B cell (primary cell): ENCODE results near the gene FOSB. TPM values are rescaled to one million over a fixed set of nuclear protein-coding genes. Genes with fewer than 3 reads are reported as not detected.
A peak's percentile ranks its signal among the peaks of the same experiment; 100 is the strongest.

ENCODE experiments used
- ATAC-seq: fragments of 200-7000 bp; cut with Tn5 transposase; one replicate; pipeline ENCODE4 v1.10.0; 2021; ENCODE audit warnings: low read depth, mild to moderate bottlenecking, moderate number of reproducible peaks, moderate library complexity
- CTCF ChIA-PET: fragments of 350-600 bp; sonication (Branson Sonifier 250); formaldehyde crosslinking; loops from one replicate; lab custom pipeline; 2021; ENCODE audit warnings: antibody characterized with exemption, inconsistent platforms; lab: Charles Lee
- POLR2A ChIA-PET: fragments of 350-600 bp; sonication (Branson Sonifier 250); formaldehyde crosslinking; loops from one replicate; lab custom pipeline; 2021; ENCODE audit warnings: antibody characterized with exemption; lab: Charles Lee
- DNase-seq: peaks from one replicate; pipeline ENCODE4 v3.0.0; 2013
- H2AFZ ChIP-seq: 2 replicates; pipeline ENCODE4 v1.6.1; 2012; ENCODE audit warnings: mild to moderate bottlenecking, low read depth, low read length; ENCODE audit not compliant: insufficient read depth, poor library complexity, severe bottlenecking
- H3K27ac ChIP-seq, 2 donors: 1 replicate in 1 of 2; 2 replicates in 1 of 2; pipeline ENCODE4 v1.5.1; 2012 to 2013; ENCODE audit warnings: low read length in 2 of 2, mild to moderate bottlenecking in 2 of 2, moderate library complexity in 1 of 2
- H3K27me3 ChIP-seq, 4 experiments: fragments of 200-600 bp in 1 of 4; sonication (generic) in 1 of 4; replicated peaks in 1 of 4; 1 replicate in 2 of 4; 2 replicates in 2 of 4; pipeline versions ENCODE4 v1.6.1 to v1.7.0; 2013 to 2016; ENCODE audit warnings: low read length in 3 of 4, mild to moderate bottlenecking in 2 of 4, mixed read lengths in 1 of 4, moderate library complexity in 1 of 4; ENCODE audit not compliant: insufficient read depth in 4 of 4, control insufficient read depth in 3 of 4; ENCODE audit errors: control extremely low read depth in 1 of 4
- H3K36me3 ChIP-seq, 2 experiments: replicated peaks in 1 of 2; 1 replicate in 1 of 2; 2 replicates in 1 of 2; pipeline versions ENCODE4 v1.6.1 to v1.7.1; 2013; ENCODE audit warnings: low read length in 1 of 2; ENCODE audit not compliant: insufficient read depth in 2 of 2, control insufficient read depth in 1 of 2; ENCODE audit errors: control extremely low read depth in 1 of 2, extremely low read depth in 1 of 2
- H3K4me1 ChIP-seq, 2 donors: fragments of 200-600 bp in 1 of 2; sonication (generic) in 1 of 2; 1 replicate in 1 of 2; 2 replicates in 1 of 2; pipeline versions ENCODE4 v1.5.1 to v1.6.1; 2013 to 2017; ENCODE audit warnings: low read length in 2 of 2; ENCODE audit not compliant: control insufficient read depth in 2 of 2, insufficient read depth in 2 of 2
- H3K4me2 ChIP-seq: replicated peaks from 2 replicates; pipeline ENCODE3; 2012; ENCODE audit warnings: mild to moderate bottlenecking, low read depth, low read length; ENCODE audit not compliant: poor library complexity, severe bottlenecking
- H3K4me3 ChIP-seq, 5 experiments: fragments of 200-600 bp in 1 of 5; sonication (generic) in 1 of 5; 1 replicate in 3 of 5; 2 replicates in 2 of 5; pipeline versions ENCODE4 v1.5.1 to v1.7.0; 2011 to 2016; ENCODE audit warnings: low read length in 4 of 5, mild to moderate bottlenecking in 4 of 5, low read depth in 2 of 5, control low read depth in 1 of 5, moderate library complexity in 1 of 5; ENCODE audit not compliant: insufficient read depth in 1 of 5; ENCODE audit errors: control extremely low read depth in 1 of 5, extremely low read depth in 1 of 5
- H3K79me2 ChIP-seq: fragments of 200-600 bp; sonication (generic); one replicate; pipeline ENCODE4 v1.6.0; 2016; ENCODE audit warnings: low read length; ENCODE audit not compliant: control insufficient read depth, insufficient read depth
- H3K9ac ChIP-seq: fragments of 200-600 bp; sonication (generic); 2 replicates; pipeline ENCODE4 v1.6.1; 2017; ENCODE audit warnings: mild to moderate bottlenecking, low read length, moderate library complexity
- H3K9me3 ChIP-seq, 3 donors: one replicate each; pipeline versions ENCODE4 v1.6.1 to v1.7.1; 2013; ENCODE audit warnings: low read length in 2 of 3; ENCODE audit not compliant: control insufficient read depth in 2 of 3, insufficient read depth in 1 of 3; ENCODE audit errors: control extremely low read depth in 1 of 3
- H4K20me1 ChIP-seq: 2 replicates; pipeline ENCODE4 v1.6.0; 2012; ENCODE audit warnings: mild to moderate bottlenecking, low read length; ENCODE audit not compliant: insufficient read depth, control insufficient read depth, poor library complexity, severe bottlenecking
- H3K27ac Mint-ChIP-seq: one replicate; pipeline ENCODE4 v1.8.0; 2021; ENCODE audit warnings: mixed read lengths
- H3K27me3 Mint-ChIP-seq: one replicate; pipeline ENCODE4 v1.8.0; 2021; ENCODE audit warnings: mixed read lengths
- H3K4me1 Mint-ChIP-seq: one replicate; pipeline ENCODE4 v1.8.0; 2021; ENCODE audit warnings: mixed read lengths
- H3K4me3 Mint-ChIP-seq: one replicate; pipeline ENCODE4 v1.8.0; 2021; ENCODE audit warnings: mixed read lengths
- H3K9me3 Mint-ChIP-seq: one replicate; pipeline ENCODE4 v1.8.0; 2022; ENCODE audit warnings: mixed read lengths; ENCODE audit not compliant: insufficient read depth
- EZH2 ChIP-seq: IDR thresholded peaks from 2 replicates; pipeline ENCODE4 v1.6.1; 2012; ENCODE audit warnings: borderline replicate concordance, low read depth, mild to moderate bottlenecking, moderate library complexity, low read length; ENCODE audit not compliant: insufficient read depth, poor library complexity, severe bottlenecking
- WGBS: methylation state at CpG from one replicate; pipeline ENCODE4 v1.1.5; 2013; ENCODE audit warnings: missing lambda C conversion rate; ENCODE audit not compliant: insufficient coverage; 5-methylcytosine and 5-hydroxymethylcytosine counted together
- intact Hi-C: fragments of 100-400 bp; cut with micrococcal nuclease; formaldehyde crosslinking; loops from one replicate; pipeline ENCODE4 v1.10.0; 2022
- polyA plus RNA-seq: library from polyadenylated mRNA; depleted of rRNA; stranded (reverse); fragments of >200 nt; gene quantifications from 2 replicates; pipeline ENCODE4 v1.2.3, GENCODE V29; 2012
- total RNA-seq, 2 donors: library from RNA; stranded (reverse); fragments of 120-200 nt in 1 of 2; gene quantifications; 1 replicate in 1 of 2; 2 replicates in 1 of 2; pipeline versions ENCODE4 v1.2.3 to v1.2.4, GENCODE V29; 2013 to 2022
- TF ChIP-seq, protein P1 (sequence below): fragments of 200-600 bp; IDR thresholded peaks from one replicate; pipeline ENCODE4 v1.8.0; 2022; ENCODE audit warnings: antibody characterized with exemption, mild to moderate bottlenecking

Gene FOSB
- total and polyA plus RNA-seq, 2 donors (not counting 1 experiment from before 2014, with no cell fraction given): 39.6 to 2,860 TPM

DNA sequence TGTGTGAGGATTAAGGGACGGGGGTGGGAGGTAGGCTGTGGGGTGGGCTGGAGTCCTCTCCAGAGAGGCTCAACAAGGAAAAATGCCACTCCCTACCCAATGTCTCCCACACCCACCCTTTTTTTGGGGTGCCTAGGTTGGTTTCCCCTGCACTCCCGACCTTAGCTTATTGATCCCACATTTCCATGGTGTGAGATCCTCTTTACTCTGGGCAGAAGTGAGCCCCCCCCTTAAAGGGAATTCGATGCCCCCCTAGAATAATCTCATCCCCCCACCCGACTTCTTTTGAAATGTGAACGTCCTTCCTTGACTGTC lies 5.5 kb downstream of the FOSB start:
- Histone ChIP-seq H3K4me3 (no peak overlapping the region), H3K27ac (no peak overlapping the region), H2AFZ (no peak overlapping the region), H3K27me3 (peaks cover 0 to 28% (median 11%) of the 10 kb centered on the region in 4 experiments), H3K9ac (no peak overlapping the region), H3K9me3 (no peaks in the 10 kb centered on the region), H3K79me2 (no peaks in the 10 kb centered on the region), H3K4me2 (no peak overlapping the region), H4K20me1 (peaks cover 55% of the 10 kb centered on the region), H3K36me3 (no peaks in the 10 kb centered on the region), H3K4me1 (peaks cover 37 to 49% of the 10 kb centered on the region in 2 donors)
- DNase-seq: no peak
- TF ChIP-seq, protein P1, sequence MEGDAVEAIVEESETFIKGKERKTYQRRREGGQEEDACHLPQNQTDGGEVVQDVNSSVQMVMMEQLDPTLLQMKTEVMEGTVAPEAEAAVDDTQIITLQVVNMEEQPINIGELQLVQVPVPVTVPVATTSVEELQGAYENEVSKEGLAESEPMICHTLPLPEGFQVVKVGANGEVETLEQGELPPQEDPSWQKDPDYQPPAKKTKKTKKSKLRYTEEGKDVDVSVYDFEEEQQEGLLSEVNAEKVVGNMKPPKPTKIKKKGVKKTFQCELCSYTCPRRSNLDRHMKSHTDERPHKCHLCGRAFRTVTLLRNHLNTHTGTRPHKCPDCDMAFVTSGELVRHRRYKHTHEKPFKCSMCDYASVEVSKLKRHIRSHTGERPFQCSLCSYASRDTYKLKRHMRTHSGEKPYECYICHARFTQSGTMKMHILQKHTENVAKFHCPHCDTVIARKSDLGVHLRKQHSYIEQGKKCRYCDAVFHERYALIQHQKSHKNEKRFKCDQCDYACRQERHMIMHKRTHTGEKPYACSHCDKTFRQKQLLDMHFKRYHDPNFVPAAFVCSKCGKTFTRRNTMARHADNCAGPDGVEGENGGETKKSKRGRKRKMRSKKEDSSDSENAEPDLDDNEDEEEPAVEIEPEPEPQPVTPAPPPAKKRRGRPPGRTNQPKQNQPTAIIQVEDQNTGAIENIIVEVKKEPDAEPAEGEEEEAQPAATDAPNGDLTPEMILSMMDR: no peak
- TF ChIP-seq EZH2: no peak
- 50% methylated on average over 1 of the region's 5 CpGs for WGBS
- intact Hi-C loops: no loop called here
- POLR2A ChIA-PET: interaction anchor here (0.7 kb wide), 1 partner anchor 16 kb away, joined by 3 read pairs; no protein-coding TSS in a partner anchor
- ATAC-seq: no peak
- CTCF ChIA-PET: interaction anchor here (3.4 kb wide), 1 partner anchor 34 kb away, joined by 21 read pairs; no protein-coding TSS in a partner anchor
- Mint-ChIP-seq H3K9me3 (no peaks in the 10 kb centered on the region), H3K27me3 (peaks cover 23% of the 10 kb centered on the region), H3K27ac (no peak overlapping the region), H3K4me3 (no peak overlapping the region), H3K4me1 (peaks cover 48% of the 10 kb centered on the region)

DNA sequence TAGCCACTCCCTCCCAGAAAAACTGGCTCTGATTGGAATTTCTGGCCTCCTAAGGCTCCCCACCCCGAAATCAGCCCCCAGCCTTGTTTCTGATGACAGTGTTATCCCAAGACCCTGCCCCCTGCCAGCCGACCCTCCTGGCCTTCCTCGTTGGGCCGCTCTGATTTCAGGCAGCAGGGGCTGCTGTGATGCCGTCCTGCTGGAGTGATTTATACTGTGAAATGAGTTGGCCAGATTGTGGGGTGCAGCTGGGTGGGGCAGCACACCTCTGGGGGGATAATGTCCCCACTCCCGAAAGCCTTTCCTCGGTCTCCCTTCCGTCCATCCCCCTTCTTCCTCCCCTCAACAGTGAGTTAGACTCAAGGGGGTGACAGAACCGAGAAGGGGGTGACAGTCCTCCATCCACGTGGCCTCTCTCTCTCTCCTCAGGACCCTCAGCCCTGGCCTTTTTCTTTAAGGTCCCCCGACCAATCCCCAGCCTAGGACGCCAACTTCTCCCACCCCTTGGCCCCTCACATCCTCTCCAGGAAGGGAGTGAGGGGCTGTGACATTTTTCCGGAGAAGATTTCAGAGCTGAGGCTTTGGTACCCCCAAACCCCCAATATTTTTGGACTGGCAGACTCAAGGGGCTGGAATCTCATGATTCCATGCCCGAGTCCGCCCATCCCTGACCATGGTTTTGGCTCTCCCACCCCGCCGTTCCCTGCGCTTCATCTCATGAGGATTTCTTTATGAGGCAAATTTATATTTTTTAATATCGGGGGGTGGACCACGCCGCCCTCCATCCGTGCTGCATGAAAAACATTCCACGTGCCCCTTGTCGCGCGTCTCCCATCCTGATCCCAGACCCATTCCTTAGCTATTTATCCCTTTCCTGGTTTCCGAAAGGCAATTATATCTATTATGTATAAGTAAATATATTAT lies 6.1 kb downstream of the FOSB start:
- peaks cover 54% of the 10 kb centered on the region for H3K4me1 Mint-ChIP-seq

More for the DNA sequence above, 6.1 kb downstream of the FOSB start:
- peaks cover 23% of the 10 kb centered on the region for H3K27me3 Mint-ChIP-seq
- intact Hi-C loops: no loop called here
- peaks cover 37 to 48% of the 10 kb centered on the region in 2 donors for H3K4me1 ChIP-seq
- 28% methylated on average over 7 of the region's 27 CpGs for WGBS
- no peak overlapping the region for H3K4me3 Mint-ChIP-seq
- ChIA-PET POLR2A (interaction anchor here (0.7 kb wide), 1 partner anchor 17 kb away, joined by 3 read pairs; no protein-coding TSS in a partner anchor), CTCF (interaction anchor here (0.9 to 10.4 kb wide), 4 partner anchors 29 to 41 kb away, joined by 3 to 453 read pairs (median 12); no protein-coding TSS in a partner anchor)
- H2AFZ ChIP-seq: no peak overlapping the region
- no peak overlapping the region for H3K27ac Mint-ChIP-seq
- DNase-seq (peak; percentile 67), ATAC-seq (no peak)
- H3K79me2 ChIP-seq: no peaks in the 10 kb centered on the region
- H3K27ac ChIP-seq: no peak overlapping the region
- no peaks in the 10 kb centered on the region for H3K36me3 ChIP-seq
- no peak overlapping the region for H3K4me2 ChIP-seq
- no peak overlapping the region for H3K4me3 ChIP-seq
- H3K9me3 Mint-ChIP-seq: no peaks in the 10 kb centered on the region
- no peaks in the 10 kb centered on the region for H3K9me3 ChIP-seq
- peaks cover 48% of the 10 kb centered on the region for H4K20me1 ChIP-seq
- TF ChIP-seq, protein P1: no peak
- no peak for TF ChIP-seq EZH2
- H3K9ac ChIP-seq: no peak overlapping the region
- H3K27me3 ChIP-seq: peaks cover 0 to 28% (median 11%) of the 10 kb centered on the region in 4 experiments
